GM19193 (cell line): ENCODE data around the gene SACM1L.

Experiments used
- POLR2A ChIP-seq: IDR thresholded peaks from 4 replicates; pipeline ENCODE4 v1.6.1; 2011; ENCODE audit not compliant: insufficient read depth, insufficient read length; ENCODE audit errors: extremely low read depth

SACM1L gene

DNA sequence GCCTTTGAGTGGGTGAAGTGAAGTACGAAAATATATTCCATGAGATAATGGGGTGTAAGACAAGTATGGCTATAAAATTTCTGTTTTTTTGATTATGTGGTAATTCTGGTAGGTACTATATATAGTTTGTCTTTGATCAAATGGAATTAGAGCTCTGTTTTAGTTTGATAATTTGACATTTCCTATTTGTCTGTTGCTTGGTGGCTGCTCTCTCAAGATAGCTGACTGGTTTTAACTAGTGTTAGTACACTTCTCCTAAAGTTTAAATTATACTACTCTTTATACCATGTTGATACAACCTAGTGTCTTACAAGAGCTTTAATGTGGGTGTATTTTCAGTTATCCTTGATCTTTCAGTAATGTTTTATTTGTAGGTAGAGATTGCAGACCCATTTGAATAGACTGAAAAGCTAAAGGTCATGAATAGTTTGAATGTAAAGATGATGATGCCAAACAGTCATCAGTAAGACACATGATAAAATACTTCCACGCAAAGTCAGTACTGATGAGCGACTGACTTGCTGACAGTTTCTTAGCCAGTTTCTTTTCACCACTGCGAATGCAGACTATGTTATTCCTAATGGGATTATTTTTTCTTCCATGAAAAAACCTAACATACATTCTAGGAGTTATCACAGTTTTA lies 15.2 kb downstream of the SACM1L start:
- TF ChIP-seq POLR2A, result no peak

DNA sequence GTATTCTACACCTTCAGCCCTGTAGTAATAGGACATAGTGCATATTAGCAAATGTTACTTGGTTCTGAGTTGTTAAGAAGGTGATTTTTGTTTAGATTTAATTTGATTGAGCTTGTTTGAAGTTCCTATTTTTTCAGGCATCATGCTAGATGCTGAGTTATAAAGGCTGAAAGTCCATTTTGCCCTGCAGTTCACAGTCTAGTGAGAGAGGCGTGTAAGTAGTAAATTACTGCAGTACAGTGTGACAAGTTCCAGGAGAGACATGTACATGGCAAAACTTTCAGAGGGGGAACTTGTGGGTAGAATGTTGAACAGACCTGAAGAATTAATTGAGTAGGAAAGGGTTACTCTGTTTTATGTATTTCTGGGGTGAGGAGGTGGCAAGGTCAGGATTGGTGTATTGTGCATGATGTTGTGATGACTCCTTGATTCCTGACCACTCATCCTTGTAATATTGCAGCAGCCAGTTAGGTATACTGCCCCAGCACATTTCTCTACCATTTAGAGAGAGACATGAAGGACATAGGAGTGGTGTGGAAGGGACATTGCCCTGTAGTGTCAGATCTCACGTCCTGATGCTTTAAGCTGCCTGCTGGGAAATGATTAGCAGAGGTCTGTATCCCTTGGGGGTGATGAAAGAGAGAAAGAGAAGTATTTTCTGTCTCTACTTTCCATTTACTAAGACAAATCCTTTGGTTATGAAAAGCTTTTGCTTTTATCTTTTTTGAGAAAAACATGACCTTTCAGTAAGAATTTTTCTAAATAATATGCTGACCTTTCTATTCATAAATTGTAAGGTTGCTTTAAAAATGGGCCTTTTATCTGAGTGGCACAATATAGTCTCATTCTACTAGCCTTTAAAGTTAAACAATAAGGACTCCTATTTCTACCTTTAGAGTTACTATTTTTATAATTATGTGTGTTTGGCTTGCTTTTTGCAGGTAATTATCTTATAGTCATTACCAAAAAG lies 16.9 kb downstream of the SACM1L start:
- TF ChIP-seq POLR2A, result no peak

GRCh38 chr3:45711931-45712330 lies 22.7 kb downstream of the SACM1L start:
- no peak for TF ChIP-seq POLR2A

GRCh38 chr3:45712434-45713110 lies 23.4 kb downstream of the SACM1L start:
- no peak for TF ChIP-seq POLR2A

- no peak for TF ChIP-seq POLR2A
Measured at GRCh38 chr3:45715945-45716344, 26.7 kb downstream of the SACM1L start.

GRCh38 chr3:45716790-45717336 lies 27.7 kb downstream of the SACM1L start:
- TF ChIP-seq POLR2A, result no peak

GRCh38 chr3:45719655-45720487 lies 30.7 kb downstream of the SACM1L start:
- no peak for TF ChIP-seq POLR2A

DNA sequence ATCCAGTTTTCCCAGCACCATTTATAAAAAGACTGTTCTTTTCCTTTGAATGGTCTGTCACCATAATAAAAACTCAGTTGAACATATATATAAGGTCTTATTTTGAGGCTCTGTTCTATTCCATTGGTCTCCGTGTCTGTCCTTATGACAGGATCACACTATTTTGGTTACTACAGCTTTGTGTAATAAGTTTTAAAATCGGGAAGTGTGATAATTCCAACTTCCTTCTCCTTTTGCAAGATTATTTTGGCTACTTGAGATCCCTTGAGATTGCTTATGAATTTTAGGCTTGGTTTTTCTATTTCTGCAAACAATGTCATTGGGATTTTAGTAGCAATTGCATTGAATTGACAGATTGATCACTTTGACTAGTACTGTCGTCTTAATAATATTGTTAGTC lies 35.7 kb downstream of the SACM1L start:
- no peak for TF ChIP-seq POLR2A

DNA sequence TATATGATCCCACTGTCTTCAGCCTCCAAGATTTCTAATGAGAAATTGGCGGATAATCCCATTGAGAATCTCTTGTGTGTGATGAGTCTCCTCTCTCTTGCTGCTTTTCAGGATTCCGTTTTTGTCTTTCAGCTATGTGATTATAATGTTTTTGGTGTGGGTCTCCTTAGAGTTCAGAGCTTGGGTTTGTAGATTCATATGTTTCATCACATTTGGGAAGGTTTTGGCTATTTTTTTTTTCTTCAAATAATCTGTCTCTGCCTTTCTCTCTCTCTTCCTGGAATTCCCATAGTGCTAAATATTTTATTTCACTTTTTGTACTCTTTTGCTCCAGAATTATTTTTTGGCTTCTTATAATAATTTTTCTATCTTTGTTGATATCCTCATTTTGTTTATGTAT lies 40.4 kb downstream of the SACM1L start:
- TF ChIP-seq POLR2A, result no peak

- TF ChIP-seq POLR2A, result no peak
Measured at GRCh38 chr3:45730409-45731154, 41.4 kb downstream of the SACM1L start.

DNA sequence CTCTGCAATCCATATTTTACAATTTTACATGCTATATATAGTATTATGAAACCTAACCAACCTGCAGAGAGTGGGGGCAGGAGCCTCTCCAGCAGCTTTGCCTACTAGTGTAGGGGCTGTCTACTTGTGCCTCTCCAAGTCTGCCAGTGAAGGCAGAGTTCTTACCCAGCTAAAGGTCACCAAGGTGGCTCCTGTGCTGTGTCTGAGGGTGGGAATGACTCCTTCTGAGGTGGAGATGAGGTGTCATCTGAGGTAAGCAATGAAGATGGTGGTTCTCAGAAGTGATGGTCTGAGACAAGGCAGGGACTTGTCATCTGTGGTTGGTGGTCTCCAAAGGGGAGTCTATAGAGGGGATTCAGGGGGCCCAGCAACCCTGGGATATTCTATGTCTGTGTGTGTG lies 47.5 kb downstream of the SACM1L start:
- no peak for TF ChIP-seq POLR2A

- no peak for TF ChIP-seq POLR2A
Measured at GRCh38 chr3:45737234-45737633, 48.0 kb downstream of the SACM1L start.

DNA sequence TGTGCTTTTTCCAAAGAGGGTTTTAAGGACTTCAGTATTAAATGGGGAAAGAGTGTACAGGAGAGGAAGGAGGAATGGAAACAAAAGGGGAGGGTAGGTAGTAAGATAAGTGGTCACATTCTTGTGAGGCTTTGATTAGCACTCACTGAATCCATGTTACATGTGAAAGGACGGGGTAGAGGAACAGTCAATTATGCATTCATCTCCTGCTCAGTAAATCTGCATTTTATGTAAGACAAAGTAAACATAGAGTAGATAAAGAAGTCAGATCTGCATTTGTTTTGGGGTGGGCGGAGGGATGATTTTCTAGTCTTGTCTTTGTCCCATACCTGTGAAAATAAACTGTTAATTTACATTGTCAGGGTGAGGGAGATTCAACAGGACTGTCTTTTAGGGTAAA lies 50.8 kb downstream of the SACM1L start:
- no peak for TF ChIP-seq POLR2A

- TF ChIP-seq POLR2A, result no peak
Measured at GRCh38 chr3:45741247-45741646, 52.1 kb downstream of the SACM1L start.
